HFF-Myc (cell line): ENCODE measurements around the gene RFESD.

Experiments
- DNase-seq: peaks from one replicate; pipeline ENCODE4 v3.0.0-alpha.2; 2011; ENCODE audit warnings: low read depth; ENCODE audit errors: extremely low read depth
- H3K4me3 ChIP-seq: replicated peaks from 2 replicates; pipeline ENCODE4 v1.5.1; 2011; ENCODE audit warnings: low read depth, mild to moderate bottlenecking, control low read depth, low read length
- CTCF ChIP-seq: IDR thresholded peaks from 2 replicates; pipeline ENCODE4 v1.5.1; 2012; ENCODE audit warnings: mild to moderate bottlenecking, low read depth, low read length, control low read depth; ENCODE audit errors: missing control alignments

The RFESD gene

GRCh38 chr5:95670568-95670967, 24.0 kb downstream of the RFESD start:
- no peak overlapping the region for H3K4me3 ChIP-seq
- no peak for TF ChIP-seq CTCF
- DNase-seq, result no peak

GRCh38 chr5:95671826-95672225, 25.2 kb downstream of the RFESD start:
- TF ChIP-seq CTCF, result no peak
- no peak for DNase-seq
- H3K4me3 ChIP-seq, result no peak overlapping the region

GRCh38 chr5:95672641-95673040, 26.1 kb downstream of the RFESD start:
- no peak for DNase-seq
- H3K4me3 ChIP-seq, result no peak overlapping the region
- no peak for TF ChIP-seq CTCF

- no peak for TF ChIP-seq CTCF
- no peak overlapping the region for H3K4me3 ChIP-seq
- DNase-seq, result no peak
These were observed 26.5 kb downstream of the RFESD start for GRCh38 chr5:95673081-95673480.

GRCh38 chr5:95682891-95683290, 36.3 kb downstream of the RFESD start, which contains the start of gene SPATA9:
Gene SPATA9, minus strand, starts transcription at chr5:95682991. Its CDS starts 137 bp downstream, at chr5:95682854.
- no peak for TF ChIP-seq CTCF

GRCh38 chr5:95684361-95684760, 37.8 kb downstream of the RFESD start:
- no peak for DNase-seq
- no peak for TF ChIP-seq CTCF
- H3K4me3 ChIP-seq, result no peak overlapping the region

More at GRCh38 chr5:95682891-95683290, 36.3 kb downstream of the RFESD start, which contains the start of gene SPATA9:
- no peak within 1 kb of the TSS for H3K4me3 ChIP-seq
- no peak for DNase-seq

GRCh38 chr5:95686651-95687050, 40.1 kb downstream of the RFESD start:
- TF ChIP-seq CTCF, result no peak
- no peak for DNase-seq

More at GRCh38 chr5:95686651-95687050, 40.1 kb downstream of the RFESD start:
- no peak overlapping the region for H3K4me3 ChIP-seq
